Measurements from ENCODE around the gene HIVEP2.

The HIVEP2 gene

DNA sequence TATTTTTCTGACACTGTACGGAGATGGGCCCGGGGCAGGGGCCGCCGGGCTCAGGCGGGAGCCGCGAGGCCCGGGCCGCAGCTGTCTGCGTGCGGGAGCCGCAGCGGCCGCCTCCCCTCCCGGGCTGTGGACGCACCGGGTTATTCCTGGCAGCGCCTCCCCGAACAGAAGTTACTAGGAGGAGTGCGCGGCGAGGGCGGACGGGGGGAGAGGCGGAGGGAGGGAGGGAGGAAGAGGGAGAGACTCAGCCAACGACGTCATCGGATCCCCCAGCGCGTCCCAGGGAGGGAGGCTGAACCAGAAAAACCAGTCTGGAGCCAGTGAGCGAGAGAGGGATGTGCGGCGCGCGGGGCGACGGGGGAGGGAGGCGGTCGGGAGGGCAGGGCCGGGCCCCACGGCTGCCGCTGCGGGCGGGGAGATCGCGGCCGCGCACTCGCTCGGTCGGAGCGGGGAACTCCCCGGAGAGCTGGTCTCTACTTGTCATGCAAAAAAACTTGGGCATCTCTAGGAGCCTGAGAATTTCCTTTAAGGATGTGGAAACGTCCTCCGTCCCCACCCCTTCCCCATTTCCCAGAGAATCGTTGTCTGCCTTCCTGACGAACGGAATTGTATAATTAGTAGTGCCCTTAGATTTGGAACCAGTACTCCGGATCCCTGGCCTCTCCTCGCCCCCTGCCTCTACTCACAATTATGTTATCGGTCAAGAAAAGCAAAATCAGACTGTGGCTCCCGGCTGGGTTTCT lies 1.4 kb upstream of the HIVEP2 start:
- peak; percentile 79 to 91 for DNase-seq (ENCODE audit: low read depth in 2 of 2)

DNA sequence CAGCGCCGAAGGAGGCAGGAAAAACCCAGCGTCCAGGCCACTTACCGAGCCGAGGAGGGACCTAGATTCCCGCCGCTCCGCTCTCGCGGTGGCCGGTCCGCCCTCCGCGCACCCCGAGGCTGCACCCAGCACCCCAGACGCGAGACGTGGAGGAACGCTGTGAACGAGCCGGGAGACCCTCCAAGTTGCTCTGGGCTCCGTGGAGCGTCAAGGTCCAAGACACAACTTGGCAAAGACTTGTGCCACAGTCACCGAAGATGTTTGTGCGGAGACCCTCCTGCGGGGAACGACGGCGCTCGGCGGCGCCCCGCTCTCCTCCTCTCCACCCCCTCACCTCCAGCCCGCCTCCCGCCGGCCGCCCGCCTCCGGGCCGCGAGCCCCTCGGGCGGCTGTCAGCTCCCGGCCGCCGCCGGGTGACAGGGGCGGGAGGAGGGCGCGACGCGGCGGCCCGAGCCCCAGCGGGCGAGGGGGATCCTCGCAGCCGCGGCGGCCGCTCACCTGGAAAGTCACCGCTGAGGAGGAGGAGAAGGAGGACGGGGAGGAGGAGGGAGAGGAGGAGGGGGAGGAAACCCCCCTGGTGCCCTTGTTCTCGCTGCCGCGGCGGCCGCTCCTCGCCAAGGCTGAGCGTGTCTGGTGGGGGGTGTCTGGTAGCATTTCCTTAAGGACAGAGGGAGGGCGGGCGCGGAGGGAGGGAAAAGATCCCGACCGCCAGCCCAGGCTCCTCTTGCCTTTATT lies 637 bp upstream of the HIVEP2 start:
- DNase-seq (ENCODE audit: low read depth in 2 of 2), result peak; percentile 41 to 43

DNA sequence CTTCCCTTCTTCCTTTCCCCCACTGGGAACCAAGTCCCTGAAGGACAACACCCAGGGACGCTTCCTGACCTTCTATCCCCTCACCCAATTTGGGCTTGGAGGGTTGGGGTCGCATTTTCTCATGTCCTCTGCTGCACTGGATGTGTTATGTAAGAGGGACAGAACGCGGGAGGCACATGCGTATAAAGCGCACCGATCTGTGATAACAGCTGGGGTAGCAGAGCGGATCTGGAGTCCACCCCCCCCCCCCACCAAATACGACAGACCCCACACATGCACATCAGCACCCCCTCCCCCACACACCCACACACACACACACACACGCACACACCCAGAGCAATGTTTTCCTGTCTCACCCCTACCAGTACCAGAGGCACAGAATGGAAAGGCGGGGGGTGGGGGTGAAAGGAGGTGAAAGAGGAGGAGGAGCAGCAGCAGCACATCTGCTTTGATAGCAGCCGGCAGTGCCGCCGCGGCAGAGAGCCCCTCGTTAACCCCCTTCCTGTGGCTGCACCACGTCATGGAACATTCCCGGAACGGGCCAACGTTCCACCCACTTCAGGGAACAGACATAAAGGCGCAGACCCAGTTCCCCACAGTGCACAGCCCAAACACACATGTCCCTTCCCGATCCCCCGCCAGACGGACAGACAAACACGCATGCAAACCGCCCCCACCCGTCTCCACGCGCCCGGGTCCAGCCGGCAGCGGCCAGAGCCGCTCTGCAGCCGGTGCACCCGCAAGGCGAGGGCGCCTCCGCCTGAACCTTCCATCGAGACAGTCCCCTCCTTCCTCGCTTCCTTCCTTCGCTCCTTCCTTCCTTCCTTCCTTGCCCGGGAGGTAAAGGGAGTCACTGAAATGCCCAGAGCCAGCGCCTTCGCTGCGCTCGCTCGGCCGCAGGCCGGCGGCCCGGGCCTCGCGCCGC lies 590 bp downstream of the HIVEP2 start:
- peak; percentile 81 to 82 for DNase-seq (ENCODE audit: low read depth in 2 of 2)

DNA sequence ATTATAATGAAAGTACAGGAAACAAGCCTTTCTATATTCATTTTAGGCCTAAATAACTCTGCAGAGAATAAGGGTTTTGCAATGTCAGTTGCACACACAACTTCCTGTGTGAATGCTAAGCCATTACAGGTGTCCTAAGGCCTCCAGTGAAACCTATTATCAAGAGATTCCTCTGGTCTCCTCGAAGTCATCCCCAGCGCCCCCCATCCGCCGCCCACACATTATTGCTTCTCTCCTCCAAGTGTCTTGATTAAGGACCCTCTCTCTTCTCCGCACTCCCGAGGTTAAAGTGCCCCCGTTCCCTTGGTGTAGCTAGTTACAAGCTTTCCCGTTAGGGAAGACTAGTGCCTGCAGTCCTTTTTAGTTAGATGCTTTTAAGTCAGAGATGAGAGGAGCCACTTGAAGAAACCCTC lies 1.3 kb downstream of the HIVEP2 start:
- peak; percentile 16 to 22 for DNase-seq (ENCODE audit: low read depth in 2 of 2)

DNA sequence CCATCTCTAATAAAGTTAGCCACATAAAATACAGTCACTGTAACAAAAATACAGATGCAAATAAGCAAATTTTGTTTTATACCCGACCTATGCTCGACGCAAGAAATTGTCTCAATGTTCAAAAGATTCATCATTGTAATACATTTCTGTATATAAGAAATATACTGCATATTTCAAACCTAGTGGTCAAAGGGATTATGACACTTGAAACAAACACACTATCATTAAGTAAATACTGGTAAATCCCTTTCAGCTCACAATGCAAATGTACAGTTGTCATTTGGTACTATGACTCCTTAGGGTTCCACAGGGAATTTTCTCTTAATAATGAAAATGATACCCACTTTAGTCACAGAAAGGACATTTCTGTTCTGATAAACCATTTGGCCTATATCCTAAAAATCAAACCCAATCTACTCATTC lies 2.2 kb downstream of the HIVEP2 start:
- DNase-seq (ENCODE audit: low read depth in 2 of 2), result no peak

DNA sequence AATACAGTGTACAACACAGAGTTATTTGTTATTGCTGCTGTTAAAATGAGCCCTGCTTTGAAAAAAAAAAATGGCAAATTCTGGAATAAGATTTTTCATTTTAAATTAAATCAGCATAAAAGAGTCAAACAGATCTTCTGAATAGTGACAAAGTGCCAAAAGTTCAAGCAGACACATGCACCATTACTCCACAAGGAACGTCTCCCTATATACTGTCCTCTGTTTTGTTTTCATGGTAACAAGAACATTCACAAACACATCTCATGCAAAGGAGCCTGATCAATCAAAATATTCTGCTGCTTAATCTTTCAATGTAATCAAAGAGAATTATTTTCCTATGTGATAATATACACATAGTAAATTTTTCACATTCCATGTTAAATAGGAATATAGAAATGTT lies 2.7 kb downstream of the HIVEP2 start:
- no peak for DNase-seq (ENCODE audit: low read depth in 2 of 2)

DNA sequence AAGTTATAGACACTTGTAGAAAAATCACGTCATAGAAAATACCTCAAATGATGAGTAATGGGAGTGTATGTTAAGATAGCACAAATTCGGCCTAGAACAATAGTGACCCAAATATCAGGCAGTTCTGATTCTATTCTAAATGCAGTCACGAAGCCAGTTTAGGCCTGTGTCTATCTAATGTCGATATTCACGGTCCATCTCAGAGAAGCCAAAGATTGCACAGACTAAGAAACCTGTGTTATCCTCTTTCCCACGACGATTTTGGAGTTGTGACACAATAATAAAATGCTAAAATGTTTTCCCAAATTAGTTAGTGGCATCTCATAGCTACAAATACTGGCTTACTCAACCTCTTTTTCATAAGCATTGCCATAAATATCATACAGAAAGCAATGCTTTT lies 4.0 kb downstream of the HIVEP2 start:
- no peak for DNase-seq (ENCODE audit: low read depth in 2 of 2)

DNA sequence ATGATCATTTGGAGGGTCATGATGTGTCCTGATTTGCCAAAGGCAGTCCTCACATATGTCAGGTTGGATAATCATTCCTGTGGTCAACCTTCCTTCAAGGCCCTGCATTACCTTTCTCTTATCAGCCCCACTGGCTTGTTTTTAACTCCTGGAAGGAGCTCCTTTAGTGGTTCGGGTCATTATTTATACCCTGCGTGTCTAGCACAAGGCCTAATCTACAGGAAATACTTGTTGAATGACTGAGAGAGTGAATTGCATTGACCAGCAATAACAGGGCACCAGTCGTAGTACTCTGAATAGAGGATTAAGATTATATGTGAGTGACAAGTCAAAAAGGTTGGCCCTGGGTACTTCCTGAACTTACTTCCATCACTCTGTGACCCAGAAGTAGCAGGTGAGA lies 4.5 kb downstream of the HIVEP2 start:
- no peak for DNase-seq (ENCODE audit: low read depth in 2 of 2)

DNA sequence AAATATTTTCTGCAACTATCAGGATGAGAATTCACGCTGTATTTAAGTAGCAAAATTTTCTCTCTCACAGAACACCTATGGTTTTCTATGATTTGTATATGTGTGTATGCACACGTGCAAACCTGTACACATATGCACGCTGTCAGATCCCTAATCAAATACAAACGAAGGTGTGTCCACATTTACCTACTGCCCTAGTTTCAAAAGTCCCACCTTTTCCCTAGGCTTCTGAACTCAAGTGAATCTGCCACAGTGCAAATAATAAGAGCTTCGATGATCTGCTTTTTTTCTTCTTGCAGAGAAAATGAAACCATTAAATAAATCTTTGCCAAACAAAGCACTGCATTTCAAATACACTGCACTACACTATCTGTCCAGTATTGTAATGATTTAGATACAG lies 6.5 kb downstream of the HIVEP2 start:
- DNase-seq (ENCODE audit: low read depth in 2 of 2), result no peak

DNA sequence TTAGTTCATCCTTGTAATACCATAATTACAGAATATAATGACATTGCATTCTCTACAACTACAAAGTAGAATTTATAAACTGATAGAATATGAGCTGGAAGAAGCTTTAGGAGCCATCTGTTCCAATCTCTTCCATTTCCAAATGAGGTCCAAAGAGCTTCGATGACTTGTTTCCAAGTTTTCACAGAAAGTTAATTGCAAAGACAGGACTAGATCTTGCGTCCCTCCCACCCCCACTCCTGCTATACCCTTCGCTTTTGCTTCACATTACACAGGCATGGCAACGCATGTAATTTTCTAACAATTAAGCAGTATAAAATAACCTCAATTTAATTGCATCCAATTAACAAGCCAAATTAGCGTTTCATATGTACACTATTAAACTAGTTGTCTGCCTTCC lies 7.0 kb downstream of the HIVEP2 start:
- DNase-seq (ENCODE audit: low read depth in 2 of 2), result no peak

DNA sequence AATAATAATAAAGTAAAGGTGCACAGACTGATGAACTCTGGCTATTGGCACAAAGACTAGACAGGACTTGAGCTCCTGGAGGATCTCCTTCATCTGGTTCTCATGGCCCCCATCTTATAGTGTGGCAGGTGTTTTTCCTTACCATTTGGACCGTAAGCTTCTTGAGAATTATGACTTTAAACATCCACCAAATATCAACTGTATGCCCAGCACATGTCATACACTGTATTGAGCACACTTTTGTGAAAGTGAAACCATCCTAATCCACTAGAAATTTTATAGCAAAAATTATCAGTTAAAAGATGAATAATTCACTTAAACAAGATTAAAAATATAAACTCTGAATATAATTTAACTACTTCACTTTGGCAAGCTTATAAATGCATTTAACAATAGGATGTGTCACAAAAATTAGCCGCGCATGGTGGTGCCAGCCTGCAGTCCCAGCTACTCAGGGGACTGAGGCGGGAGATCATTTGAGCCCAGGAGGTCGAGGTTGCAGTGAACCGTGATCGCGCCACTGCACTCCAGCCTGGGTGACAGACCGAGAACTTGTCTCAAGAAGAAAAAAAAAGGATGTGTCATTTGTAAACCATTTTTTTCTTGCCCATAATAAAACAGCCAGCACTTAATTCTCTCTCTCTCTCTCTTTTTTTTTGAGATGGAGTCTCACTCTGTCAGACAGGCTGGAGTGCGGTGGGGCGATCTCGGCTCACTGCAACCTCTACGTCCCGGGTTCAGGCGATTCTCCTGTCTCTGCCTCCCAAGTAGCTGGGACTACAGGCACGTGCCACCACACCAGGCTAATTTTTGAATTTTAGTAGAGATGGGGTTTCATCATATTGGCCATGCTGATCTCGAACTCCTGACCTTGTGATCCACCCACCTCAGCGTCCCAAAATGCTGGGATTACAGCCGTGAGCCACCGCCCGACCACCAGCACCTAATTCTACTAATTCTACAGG lies 9.1 kb downstream of the HIVEP2 start:
- peak in 1 of 2 donors; percentile 7 for DNase-seq (ENCODE audit: low read depth in 2 of 2)

DNA sequence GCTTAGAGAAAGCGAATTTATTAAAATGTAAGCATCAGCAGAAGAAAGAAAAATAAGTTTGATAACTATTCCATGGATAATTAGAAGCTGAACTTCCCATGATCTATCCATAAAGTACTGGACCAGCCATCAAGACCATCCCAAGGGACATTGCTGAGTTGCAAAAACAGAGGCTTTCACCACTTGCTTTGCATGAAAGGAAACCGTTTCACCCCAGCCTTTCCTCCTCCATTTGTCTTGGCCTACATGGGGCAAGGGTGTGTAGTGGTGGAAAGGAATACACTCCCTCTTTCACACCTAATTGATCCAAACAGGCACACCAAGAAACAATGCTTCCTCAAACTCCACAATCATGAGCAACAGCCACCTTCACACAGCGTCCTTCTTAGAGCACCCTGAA lies 10.4 kb downstream of the HIVEP2 start:
- no peak for DNase-seq (ENCODE audit: low read depth in 2 of 2)

DNA sequence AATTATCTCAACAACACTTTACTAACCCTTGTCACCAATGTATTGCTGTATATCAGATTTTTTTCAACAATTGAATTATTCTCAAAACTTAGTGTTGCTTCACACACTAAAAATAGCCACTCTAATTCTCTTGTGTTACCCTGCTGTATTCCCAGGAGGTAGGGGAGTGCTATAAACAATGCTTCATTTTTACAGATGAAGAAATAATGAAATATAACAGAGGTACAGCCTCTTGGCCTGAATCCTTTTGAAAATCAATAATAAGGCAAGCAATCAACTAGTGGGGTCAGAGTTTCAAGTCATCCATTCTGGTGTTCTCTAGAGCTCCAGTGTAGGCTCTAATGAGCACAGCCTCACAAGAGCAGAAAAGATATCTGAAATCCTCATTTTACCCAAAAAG lies 10.9 kb downstream of the HIVEP2 start:
- DNase-seq (ENCODE audit: low read depth in 2 of 2), result no peak

DNA sequence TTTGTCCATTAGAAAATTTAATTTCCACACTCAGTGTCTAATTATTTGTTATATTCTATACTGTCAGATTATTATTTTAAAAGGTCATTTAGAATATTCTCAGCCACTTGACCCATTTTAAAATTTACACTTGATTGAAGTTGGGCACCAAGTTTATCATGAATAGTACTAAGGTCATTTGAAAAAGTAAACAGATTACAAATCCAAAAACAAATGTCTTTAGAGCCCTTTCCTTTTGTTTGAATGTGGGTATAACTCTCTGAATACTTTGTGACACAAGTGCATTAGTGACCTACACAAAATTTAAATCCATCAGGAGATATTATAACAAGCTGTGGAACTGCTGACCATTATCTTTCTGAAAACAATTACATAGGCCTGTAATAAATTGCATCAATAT lies 11.3 kb downstream of the HIVEP2 start:
- no peak for DNase-seq (ENCODE audit: low read depth in 2 of 2)

DNA sequence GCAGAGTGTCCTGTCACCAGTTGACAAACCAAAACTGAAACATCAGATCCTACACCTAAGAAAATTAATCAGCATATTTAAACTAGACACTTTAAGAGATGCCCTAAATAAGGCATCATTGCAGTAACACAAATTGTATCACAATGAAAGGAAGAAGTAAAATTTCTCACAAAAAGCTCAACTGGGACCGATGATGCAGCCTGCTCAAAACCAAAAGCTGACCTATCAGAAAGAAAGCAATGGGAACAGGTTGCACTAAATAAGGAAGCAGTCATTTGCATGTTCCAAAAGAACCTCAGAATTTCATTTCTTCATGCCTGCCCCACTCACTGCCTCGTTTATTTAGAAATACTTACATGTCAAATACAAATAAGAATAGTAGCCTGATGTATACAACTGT lies 12.1 kb downstream of the HIVEP2 start:
- no peak for DNase-seq (ENCODE audit: low read depth in 2 of 2)

DNA sequence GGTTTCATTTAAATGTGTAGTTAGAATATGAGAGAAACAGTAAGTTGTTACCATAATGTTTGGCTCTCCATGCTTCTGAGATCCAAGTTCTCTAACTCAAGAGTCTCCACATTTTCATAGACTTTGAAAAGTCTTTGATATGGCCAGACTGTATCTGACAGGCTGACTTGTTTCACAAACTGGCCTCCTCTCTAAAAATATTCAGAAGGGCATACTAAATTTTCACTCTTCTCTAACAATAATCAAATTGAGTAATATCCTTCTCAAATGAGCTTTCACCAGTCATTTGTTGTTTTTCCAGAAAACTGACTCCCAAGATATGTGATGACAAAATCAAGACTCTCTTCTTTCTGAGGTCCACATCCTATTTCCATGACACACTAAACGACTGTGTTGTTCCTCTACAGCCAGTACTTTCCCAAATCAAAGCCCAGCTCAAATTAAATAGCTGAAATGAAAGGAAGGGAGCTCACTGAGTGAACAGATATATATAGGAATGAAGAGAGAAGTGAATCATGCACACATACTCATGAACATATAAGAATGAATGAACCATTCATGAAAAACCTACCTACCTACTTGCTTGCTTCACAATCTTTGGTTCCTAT lies 15.1 kb downstream of the HIVEP2 start:
- DNase-seq (ENCODE audit: low read depth in 2 of 2), result no peak

DNA sequence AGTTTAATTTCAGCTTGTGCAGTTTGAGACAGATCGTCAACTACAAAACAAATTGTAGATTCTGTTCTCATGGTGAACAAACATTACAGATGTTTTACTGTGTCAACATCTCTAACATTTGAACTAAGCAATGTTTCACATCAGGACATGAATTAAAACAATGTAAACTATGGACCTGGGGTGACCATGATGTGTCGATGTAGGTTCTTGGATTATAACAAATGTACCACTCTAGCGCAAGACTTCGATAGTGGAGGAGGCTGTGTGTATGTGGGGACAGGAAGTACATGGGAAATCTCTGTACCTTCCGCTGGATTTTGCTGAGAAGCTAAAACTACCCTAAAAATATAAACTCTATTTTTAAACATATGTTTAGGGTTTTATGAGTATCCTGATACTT lies 17.1 kb downstream of the HIVEP2 start:
- DNase-seq (ENCODE audit: low read depth in 2 of 2), result no peak

DNA sequence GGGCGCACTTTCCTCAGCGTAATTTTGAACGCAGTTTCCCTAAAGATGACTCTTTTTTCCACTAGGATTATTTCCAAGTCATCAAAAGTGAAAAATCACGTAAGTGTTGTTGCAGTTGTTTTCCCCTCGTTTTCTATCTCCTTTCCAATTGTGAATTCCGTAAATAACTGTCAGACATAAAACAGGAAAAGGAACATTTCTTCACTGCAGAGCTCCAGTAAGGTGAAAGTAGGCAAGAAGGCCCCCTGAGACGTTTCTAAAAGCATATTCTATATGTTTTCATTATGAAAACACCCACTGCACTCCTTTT lies 17.8 kb downstream of the HIVEP2 start:
- DNase-seq (ENCODE audit: low read depth in 2 of 2), result no peak

DNA sequence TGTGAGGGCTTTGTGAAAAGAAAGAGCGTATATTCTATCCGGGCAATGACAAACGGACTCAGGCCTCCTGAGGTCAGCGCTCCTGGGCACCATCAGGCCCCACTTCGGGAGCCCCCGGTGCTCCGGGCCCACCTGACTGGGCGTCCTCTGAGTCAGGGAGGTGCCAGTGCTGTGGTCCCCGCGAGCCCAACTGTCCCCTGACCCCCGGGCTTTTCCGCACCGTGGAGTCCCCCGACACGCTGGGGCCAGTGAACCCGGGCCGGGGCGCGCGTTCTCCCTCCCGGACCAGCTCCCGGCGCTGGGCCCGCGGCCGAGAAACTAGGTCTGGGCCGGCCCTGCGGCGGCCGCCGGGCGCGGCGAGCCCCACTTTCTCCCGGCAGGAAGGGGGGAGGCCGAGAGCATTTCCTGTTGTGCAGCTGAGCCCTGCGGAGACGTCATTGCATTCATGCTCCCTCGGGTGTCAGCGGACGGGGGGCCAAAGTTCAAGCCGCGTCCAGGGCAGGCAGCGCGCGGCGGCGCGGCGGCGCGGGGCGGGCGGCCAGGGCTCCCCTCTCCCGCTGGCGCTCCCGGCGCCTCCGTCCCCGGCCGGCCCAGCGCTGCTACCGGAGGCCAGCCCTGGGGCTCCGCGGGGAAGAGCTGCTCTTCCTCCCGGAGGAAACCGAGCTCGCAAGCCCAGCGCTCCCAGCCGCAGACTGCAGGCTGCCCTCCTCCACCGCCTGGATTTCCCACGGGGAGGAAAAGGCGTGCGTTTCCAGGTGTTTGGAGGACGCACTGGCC lies 18.3 kb downstream of the HIVEP2 start:
- peak; percentile 46 to 53 for DNase-seq (ENCODE audit: low read depth in 2 of 2)

DNA sequence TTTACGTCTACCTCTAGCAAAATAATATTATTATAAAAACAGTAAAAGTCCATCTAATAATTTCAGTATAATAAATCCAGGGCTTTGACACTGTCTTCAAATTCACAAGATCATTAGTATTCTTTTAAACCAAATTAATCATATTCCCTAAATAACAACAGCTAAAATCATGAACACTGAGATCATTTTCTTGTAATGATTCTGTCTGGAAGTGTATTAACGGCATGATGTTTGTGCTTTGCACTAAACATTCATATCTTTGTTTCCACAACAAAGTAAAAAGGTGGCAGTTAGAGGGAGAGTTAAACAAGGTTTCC lies 18.8 kb downstream of the HIVEP2 start:
- no peak for DNase-seq (ENCODE audit: low read depth in 2 of 2)
